Smooth muscle cell (in vitro differentiated cells): ENCODE results near the gene AZIN2. TPM values are rescaled to one million over a fixed set of nuclear protein-coding genes. Genes with fewer than 3 reads are reported as not detected.

Experiments used
- DNase-seq: peaks from one replicate; lab custom pipeline; 2025; ENCODE audit not compliant: unreplicated experiment; lab: John Stamatoyannopoulos, UW
- H2AFZ ChIP-seq: fragments of 200-600 bp; sonication (generic); 2 replicates; pipeline ENCODE4 v1.6.0; 2016; ENCODE audit warnings: antibody characterized with exemption, low read depth, mild to moderate bottlenecking
- H3F3A ChIP-seq: fragments of 200-600 bp; sonication (generic); 2 replicates; pipeline ENCODE4 v1.6.0; 2017; ENCODE audit warnings: antibody characterized with exemption, low read depth
- H3K27ac ChIP-seq: fragments of 200-600 bp; sonication (generic); 2 replicates; pipeline ENCODE4 v1.5.1; 2016; ENCODE audit warnings: low read depth, mild to moderate bottlenecking
- H3K27me3 ChIP-seq: fragments of 200-600 bp; sonication (generic); 2 replicates; pipeline ENCODE4 v1.6.1; 2016; ENCODE audit warnings: low read depth, mild to moderate bottlenecking
- H3K36me3 ChIP-seq: fragments of 200-600 bp; sonication (generic); 2 replicates; pipeline ENCODE4 v1.5.1; 2016; ENCODE audit warnings: low read depth
- H3K4me1 ChIP-seq: fragments of 200-600 bp; sonication (generic); 2 replicates; pipeline ENCODE4 v1.5.1; 2016; ENCODE audit warnings: low read depth
- H3K4me2 ChIP-seq: fragments of 200-600 bp; sonication (generic); 2 replicates; pipeline ENCODE4 v1.6.0; 2016; ENCODE audit warnings: mild to moderate bottlenecking
- H3K4me3 ChIP-seq: fragments of 200-600 bp; sonication (generic); 2 replicates; pipeline ENCODE4 v1.5.1; 2016; ENCODE audit warnings: mild to moderate bottlenecking
- H3K79me2 ChIP-seq: fragments of 200-600 bp; sonication (generic); 2 replicates; pipeline ENCODE4 v1.6.0; 2016; ENCODE audit warnings: low read depth, mild to moderate bottlenecking
- H3K9ac ChIP-seq: fragments of 200-600 bp; sonication (generic); 2 replicates; pipeline ENCODE4 v1.6.0; 2016; ENCODE audit warnings: low read depth
- H3K9me3 ChIP-seq: fragments of 200-600 bp; sonication (generic); replicated peaks from 2 replicates; pipeline ENCODE4 v1.5.1; 2016; ENCODE audit warnings: low read depth
- H4K20me1 ChIP-seq: fragments of 200-600 bp; sonication (generic); 2 replicates; pipeline ENCODE4 v1.6.0; 2016; ENCODE audit warnings: low read depth
- CTCF ChIP-seq: fragments of 200-600 bp; sonication (generic); IDR thresholded peaks from 2 replicates; pipeline ENCODE4 v1.5.1; 2017; ENCODE audit warnings: borderline replicate concordance, mild to moderate bottlenecking, antibody characterized with exemption; ENCODE audit not compliant: insufficient read depth, poor library complexity, severe bottlenecking
- WGBS: methylation state at CpG from one replicate; pipeline ENCODE4 v1.1.7; 2016; ENCODE audit warnings: low lambda C conversion rate; 5-methylcytosine and 5-hydroxymethylcytosine counted together
- polyA plus RNA-seq: library from polyadenylated mRNA; unstranded; fragments of >200 nt; fragmentation: Nextera tagmentation; extraction: Ambion mirVana; gene quantifications from 2 replicates; pipeline ENCODE4 v1.2.1, GENCODE V29; 2016
- total RNA-seq: library from RNA; depleted of rRNA; stranded (reverse); fragments of >200 nt; gene quantifications from 2 replicates; pipeline ENCODE4 v1.2.3, GENCODE V29; 2014

AZIN2 gene
- total and polyA plus RNA-seq, 2 experiments from 2014 or later, result 7.9 to 33.5 TPM

GRCh38 chr1:33119050-33119449, 38.1 kb downstream of the AZIN2 start:
- WGBS, result 89% methylated on average over 2 of the region's 2 CpGs
- DNase-seq, result no peak
- Histone ChIP-seq H3F3A (no peaks in the 10 kb centered on the region), H3K4me1 (no peaks in the 10 kb centered on the region), H2AFZ (no peak overlapping the region), H3K79me2 (no peaks in the 10 kb centered on the region), H3K27me3 (no peaks in the 10 kb centered on the region), H3K9me3 (no peaks in the 10 kb centered on the region), H3K9ac (no peak overlapping the region), H3K27ac (no peak overlapping the region), H3K4me3 (no peak overlapping the region), H3K4me2 (no peak overlapping the region), H4K20me1 (no peaks in the 10 kb centered on the region), H3K36me3 (no peaks in the 10 kb centered on the region)
- no peak for TF ChIP-seq CTCF

GRCh38 chr1:33119532-33120217, 38.7 kb downstream of the AZIN2 start:
- no peaks in the 10 kb centered on the region for H3K9me3 ChIP-seq
- no peak for TF ChIP-seq CTCF
- H3K4me2 ChIP-seq, result no peak overlapping the region
- no peaks in the 10 kb centered on the region for H3K27me3 ChIP-seq
- no peaks in the 10 kb centered on the region for H3K36me3 ChIP-seq
- no peak overlapping the region for H3K4me3 ChIP-seq
- no peaks in the 10 kb centered on the region for H3K4me1 ChIP-seq
- no peaks in the 10 kb centered on the region for H4K20me1 ChIP-seq
- DNase-seq, result no peak
- no peak overlapping the region for H3K9ac ChIP-seq
- no peak overlapping the region for H2AFZ ChIP-seq
- no peaks in the 10 kb centered on the region for H3K79me2 ChIP-seq
- H3F3A ChIP-seq, result no peaks in the 10 kb centered on the region
- 85% methylated on average over 16 of the region's 16 CpGs for WGBS
- no peak overlapping the region for H3K27ac ChIP-seq

- TF ChIP-seq CTCF, result no peak
- Histone ChIP-seq H3K4me3 (no peak overlapping the region), H3K4me1 (no peaks in the 10 kb centered on the region), H3K9me3 (no peaks in the 10 kb centered on the region), H3K9ac (no peak overlapping the region), H3K36me3 (no peaks in the 10 kb centered on the region), H4K20me1 (no peaks in the 10 kb centered on the region), H3K4me2 (no peak overlapping the region), H3F3A (no peaks in the 10 kb centered on the region), H3K27me3 (no peaks in the 10 kb centered on the region), H3K79me2 (no peaks in the 10 kb centered on the region), H2AFZ (no peak overlapping the region), H3K27ac (no peak overlapping the region)
- WGBS, result 80% methylated on average over 8 of the region's 8 CpGs
- DNase-seq, result no peak
Observed at GRCh38 chr1:33120436-33121231, 39.7 kb downstream of the AZIN2 start.
